Right lobe of liver (tissue), 4 donors: ENCODE results near the gene IZUMO4.

Experiments used
- CTCF ChIP-seq, 4 donors: fragments of 200-600 bp in 3 of 4; fragments of 450-650 bp in 1 of 4; IDR thresholded peaks; one replicate each; pipeline versions ENCODE4 v1.5.1 to v1.8.0; 2016 to 2022; ENCODE audit warnings: antibody characterized with exemption in 4 of 4, mild to moderate bottlenecking in 2 of 4
- POLR2A ChIP-seq: fragments of 450-650 bp; IDR thresholded peaks from one replicate; pipeline ENCODE4 v1.6.1; 2017; ENCODE audit warnings: antibody characterized with exemption, mild to moderate bottlenecking
- donor health status: DM: no; HTN: no; CAD: no.
- donor health status: DM: no; HTN: no; CAD: no.
- donor health status: DM: no; HTN: yes; CAD: no.

- TF ChIP-seq CTCF (IDR thresholded peaks at IDR 0.05) (no peak), POLR2A (no peak)
These were observed 20.7 kb downstream of the IZUMO4 start for GRCh38 chr19:2117215-2117960.
